Inflammatory macrophage treated with lipopolysaccharide for 4 hours (primary cell): ENCODE results near the gene LIN28A.

Experiments used
- DNase-seq: peaks from one replicate; pipeline ENCODE4 v3.0.0-alpha.2; 2020

The LIN28A gene

GRCh38 chr1:26388791-26389445, 21.7 kb upstream of the LIN28A start:
- no peak for DNase-seq

GRCh38 chr1:26389604-26390247, 20.9 kb upstream of the LIN28A start:
- DNase-seq: no peak

- peak; percentile 58 for DNase-seq
Measured at GRCh38 chr1:26391450-26391849, 19.2 kb upstream of the LIN28A start.

DNA sequence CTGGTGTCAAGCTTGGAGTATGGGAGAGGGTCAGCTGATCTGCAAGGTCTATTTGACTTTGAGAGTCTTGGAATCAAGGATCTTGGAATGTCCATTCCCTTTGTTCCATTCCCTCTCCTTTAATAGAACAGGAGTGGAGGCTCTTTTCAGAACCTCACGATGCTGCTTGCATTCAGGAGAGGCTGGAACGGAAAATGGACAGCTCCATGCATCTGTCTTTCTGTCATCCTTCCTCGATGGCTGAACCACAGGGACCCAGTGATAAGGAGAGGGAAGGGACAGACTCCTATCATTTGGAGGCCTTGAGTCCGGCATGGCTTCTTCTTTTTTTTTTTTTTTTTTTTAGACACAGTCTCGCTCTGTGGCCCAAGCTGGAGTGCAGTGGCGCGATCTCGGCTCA, 14.9 kb upstream of the LIN28A start:
- DNase-seq: no peak

DNA sequence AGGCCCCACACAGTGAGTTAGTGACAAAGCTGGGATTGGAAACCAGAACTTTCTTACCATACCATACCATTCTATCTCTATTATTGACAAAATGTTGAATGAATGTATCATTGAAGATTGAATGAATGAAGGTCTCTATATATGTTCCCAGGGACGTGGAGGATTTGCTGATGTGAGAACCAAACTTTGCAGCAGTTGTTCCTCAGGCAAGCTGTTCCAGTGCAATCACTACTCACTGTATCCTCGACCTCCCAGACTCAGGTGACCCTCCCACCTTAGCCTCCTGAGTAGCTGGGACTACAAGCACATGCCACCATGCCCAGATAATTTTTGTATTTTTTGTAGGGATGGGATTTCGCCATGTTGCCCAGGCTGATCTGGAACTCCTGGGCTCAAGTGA, 11.6 kb upstream of the LIN28A start:
- no peak for DNase-seq

DNA sequence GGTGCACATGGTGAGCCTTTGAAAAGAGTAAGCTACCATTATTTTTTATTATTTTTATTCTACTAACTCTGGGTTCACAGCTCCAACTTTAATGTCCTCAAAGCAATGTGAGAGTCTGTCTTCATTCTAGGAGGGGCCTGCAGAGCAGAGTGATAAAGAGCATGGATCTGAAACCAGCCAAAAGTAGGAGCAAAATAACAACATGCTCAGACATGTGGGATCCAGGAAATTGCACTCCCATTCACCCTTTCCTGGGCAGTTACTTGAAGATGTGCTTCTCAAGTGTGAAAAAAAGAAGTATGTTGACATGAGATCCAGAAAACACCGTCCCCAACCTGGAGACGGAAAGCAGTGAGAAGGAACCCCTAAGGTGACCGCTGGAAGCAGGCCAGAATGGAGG, 8.7 kb upstream of the LIN28A start:
- no peak for DNase-seq

GRCh38 chr1:26403656-26404055, 7.0 kb upstream of the LIN28A start:
- DNase-seq: no peak

DNA sequence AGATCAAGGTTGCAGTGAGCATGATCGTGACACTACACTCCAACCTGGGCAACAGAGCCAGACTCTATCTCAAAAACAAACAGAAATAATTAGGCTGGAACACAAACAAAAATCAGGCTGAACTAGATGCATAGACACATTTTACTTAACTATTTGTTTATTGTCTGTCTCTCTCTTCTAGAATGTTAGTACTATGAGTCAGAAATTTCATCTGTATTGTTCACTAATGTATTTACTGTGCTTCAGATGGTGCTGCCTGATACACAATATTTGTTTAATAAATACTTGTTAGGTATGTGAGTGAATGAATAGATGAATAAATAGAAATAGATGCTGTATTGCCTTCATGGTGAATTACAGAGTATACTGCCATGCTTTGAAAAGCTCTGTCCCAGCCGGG, 6.0 kb upstream of the LIN28A start:
- DNase-seq: no peak

- DNase-seq: no peak
Measured at GRCh38 chr1:26405281-26405915, 5.2 kb upstream of the LIN28A start.

GRCh38 chr1:26408604-26409003, 2.0 kb upstream of the LIN28A start:
- peak; percentile 46 for DNase-seq

DNA sequence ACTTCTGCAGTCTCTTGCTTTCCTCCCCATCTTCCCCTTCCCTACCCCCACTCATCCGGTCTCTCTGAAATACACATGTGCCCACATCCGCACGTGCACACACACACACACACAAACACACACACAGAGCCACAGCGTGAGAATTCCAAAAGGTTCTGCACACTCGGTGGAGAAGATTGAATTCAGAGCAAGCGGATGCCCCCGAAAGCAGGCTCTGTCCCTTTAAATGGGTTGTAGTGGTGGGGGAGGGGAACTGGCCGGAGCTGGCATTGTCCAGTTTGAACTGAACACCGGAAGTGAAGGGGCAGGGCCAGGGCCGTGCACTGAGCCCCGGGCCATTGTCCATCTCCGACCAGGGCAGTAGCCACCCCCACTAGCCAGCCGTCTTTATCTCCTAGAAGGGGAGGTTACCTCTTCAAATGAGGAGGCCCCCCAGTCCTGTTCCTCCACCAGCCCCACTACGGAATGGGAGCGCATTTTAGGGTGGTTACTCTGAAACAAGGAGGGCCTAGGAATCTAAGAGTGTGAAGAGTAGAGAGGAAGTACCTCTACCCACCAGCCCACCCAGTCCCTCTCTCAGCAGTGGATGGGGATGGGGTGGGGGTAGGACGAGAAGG, 1.3 kb upstream of the LIN28A start:
- no peak for DNase-seq

DNA sequence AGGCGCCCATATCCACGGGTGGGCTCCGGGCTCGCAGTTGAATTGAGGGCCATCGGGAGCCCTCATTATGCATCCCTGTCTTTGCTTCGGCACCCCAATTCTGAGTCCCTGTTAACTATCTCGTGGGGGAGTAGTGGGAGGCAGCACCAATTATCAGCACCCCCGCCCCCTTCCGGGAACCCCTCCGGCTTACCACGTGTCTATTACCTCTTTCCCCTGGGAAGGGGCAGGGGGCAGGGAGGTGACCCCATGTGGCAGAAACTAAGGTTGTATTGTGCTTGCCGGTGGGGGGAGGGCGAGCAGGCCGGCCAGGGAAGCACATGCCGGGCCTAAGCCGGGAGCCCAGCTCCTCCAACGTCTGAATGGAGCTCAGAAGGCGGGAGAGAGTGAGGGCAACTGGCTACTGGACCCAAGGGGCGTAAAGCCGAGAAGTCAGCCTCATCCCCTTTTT, 1.0 kb downstream of the LIN28A start:
- no peak for DNase-seq

- DNase-seq: no peak
Measured at GRCh38 chr1:26412180-26412840, 1.7 kb downstream of the LIN28A start.

GRCh38 chr1:26413031-26413430, 2.4 kb downstream of the LIN28A start:
- no peak for DNase-seq

DNA sequence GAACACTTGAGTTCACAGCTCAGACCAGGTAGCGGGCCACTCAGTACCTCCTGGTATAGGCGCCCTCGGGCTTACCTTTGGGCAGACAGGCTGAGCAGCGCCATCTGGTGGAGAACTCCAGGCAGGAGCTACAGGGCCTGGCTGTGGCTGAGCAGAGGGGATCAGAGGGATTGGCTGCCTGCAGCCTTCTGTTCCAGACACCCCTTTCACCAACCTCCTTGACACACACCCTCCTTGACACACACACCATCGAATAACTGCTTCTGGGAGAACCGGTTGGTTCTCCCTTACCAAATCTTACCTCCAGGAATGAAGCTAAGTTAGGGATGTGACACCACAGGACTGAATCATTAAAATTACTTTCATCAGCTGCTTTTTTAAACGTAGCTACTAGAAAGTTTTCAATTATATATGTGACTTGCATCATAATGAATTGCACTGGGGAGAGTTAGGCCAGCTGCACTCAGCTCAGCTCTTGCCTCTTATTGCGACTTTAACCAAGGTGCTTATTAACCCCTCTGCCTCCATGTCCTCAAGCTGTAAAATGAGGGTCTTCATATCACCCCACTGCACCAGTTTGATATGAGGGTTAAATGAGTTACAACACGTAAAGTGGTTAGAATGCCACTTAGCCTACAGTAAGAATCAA, 6.6 kb downstream of the LIN28A start:
- peak; percentile 70 for DNase-seq

DNA sequence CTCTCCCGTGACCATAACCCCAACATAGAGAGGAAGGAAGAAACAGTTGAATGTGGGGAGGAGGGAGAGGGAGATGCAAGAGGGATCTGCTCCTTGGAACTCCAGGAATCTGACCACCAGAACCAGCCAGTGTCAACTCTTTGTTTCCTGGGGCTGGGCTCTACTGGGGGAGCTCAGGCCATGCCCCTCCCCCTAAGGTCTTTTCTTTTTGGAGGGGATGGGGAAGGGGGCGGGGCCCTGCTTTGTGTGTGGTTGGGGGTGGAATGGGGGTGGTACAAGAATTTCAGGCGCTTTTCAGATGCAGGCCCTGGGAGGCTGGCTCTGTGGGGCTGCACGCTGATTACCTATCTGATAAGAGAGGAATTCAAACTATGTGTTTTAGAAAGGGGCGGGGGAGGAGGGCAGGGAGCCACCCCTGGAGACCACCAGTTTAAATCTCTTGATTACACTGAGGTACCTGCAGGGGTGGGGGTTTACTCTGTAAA, 8.3 kb downstream of the LIN28A start:
- DNase-seq: no peak

DNA sequence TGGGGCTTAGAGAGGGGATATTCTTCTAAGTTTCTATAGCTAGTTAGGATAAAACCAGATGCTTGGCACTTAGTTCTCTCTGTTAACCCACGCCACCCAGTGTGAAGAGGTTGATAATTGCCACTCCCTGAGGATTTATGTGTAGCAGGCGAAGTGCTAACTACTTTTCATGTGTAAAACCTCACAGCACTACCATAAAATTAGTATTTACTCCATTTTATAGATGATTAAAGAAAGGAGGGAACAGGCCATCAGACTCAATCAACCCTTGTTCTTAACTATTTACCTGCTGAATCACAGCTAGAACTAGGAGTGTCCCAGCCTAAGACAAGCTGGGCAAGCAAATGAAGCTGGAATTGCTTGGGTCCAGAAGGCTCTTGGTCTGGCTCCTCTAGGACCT, 8.9 kb downstream of the LIN28A start:
- DNase-seq: no peak

DNA sequence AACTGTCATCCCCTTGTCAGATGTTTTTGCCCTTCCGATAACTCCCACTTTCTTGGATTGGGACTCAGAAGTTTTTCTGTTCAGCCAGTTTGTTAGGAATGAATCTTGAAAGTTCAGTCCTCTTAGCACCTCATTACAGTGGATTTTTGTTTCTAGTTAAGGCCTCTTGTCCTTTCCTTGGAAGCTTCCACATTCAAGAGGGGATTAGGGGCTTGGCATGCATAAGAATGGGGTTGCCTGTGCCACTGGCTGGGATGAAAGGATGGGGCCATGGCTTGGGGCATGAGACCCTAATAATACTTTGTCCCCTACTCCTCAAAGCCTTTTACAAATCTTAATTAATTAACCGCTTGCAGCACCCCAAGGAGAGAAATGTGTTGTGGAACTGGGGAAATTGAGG, 19.1 kb downstream of the LIN28A start:
- no peak for DNase-seq

GRCh38 chr1:26431979-26432695, 21.5 kb downstream of the LIN28A start, which contains the start of gene DHDDS:
DHDDS (plus strand) TSS chr1:26432321; CDS start chr1:26432946, 625 bp downstream.
- DNase-seq: peak; percentile 98

DNA sequence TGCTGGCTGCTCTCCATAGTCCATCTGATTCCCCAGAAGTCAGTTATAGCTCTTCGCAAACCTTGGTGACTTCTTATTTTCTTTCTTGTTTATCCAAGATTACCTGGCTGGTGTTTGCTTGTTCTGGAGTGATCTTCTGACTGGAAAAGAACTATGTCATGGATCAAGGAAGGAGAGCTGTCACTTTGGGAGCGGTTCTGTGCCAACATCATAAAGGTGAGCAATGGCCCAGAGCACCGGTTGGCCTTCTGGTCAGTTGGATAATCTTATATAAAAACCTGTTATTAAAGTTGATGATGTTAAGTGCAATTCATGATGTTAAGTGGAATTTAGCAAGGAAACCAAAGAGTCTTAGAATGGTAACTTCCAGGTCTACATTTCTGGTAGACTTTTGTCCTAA, 22.2 kb downstream of the LIN28A start:
- no peak for DNase-seq

- no peak for DNase-seq
Measured at GRCh38 chr1:26434161-26434752, 23.6 kb downstream of the LIN28A start.
